GM23248 (cell line): ENCODE measurements around the gene TANGO6. TPM values are rescaled to one million over a fixed set of nuclear protein-coding genes. Genes with fewer than 3 reads are reported as not detected.

Experiments used
- DNase-seq: peaks from one replicate; pipeline ENCODE4 v3.0.0-alpha.2; 2015
- H2AFZ ChIP-seq: fragments of 200-600 bp; sonication (generic); 2 replicates; pipeline ENCODE4 v1.6.1; 2016; ENCODE audit warnings: antibody characterized with exemption
- H3F3A ChIP-seq: fragments of 200-600 bp; sonication (generic); 2 replicates; pipeline ENCODE4 v1.6.1; 2016; ENCODE audit warnings: mild to moderate bottlenecking, antibody characterized with exemption, mixed run types; ENCODE audit not compliant: insufficient read depth
- H3K27ac ChIP-seq: fragments of 200-600 bp; sonication (generic); 2 replicates; pipeline ENCODE4 v1.5.1; 2016; ENCODE audit warnings: mild to moderate bottlenecking
- H3K27me3 ChIP-seq: fragments of 200-600 bp; sonication (generic); replicated peaks from 2 replicates; pipeline ENCODE4 v1.6.1; 2016; ENCODE audit warnings: mild to moderate bottlenecking; ENCODE audit not compliant: insufficient read depth
- H3K36me3 ChIP-seq: fragments of 200-600 bp; sonication (generic); 2 replicates; pipeline ENCODE4 v1.6.1; 2016; ENCODE audit warnings: low read depth, mild to moderate bottlenecking
- H3K4me1 ChIP-seq: fragments of 200-600 bp; sonication (generic); 2 replicates; pipeline ENCODE4 v1.6.1; 2016; ENCODE audit warnings: mild to moderate bottlenecking; ENCODE audit not compliant: insufficient read depth
- H3K4me2 ChIP-seq: fragments of 200-600 bp; sonication (generic); one replicate; pipeline ENCODE4 v1.6.1; 2016; ENCODE audit warnings: mild to moderate bottlenecking; ENCODE audit not compliant: unreplicated experiment
- H3K4me3 ChIP-seq: fragments of 200-600 bp; sonication (generic); 2 replicates; pipeline ENCODE4 v1.5.1; 2016; ENCODE audit warnings: mild to moderate bottlenecking
- H3K79me2 ChIP-seq: fragments of 200-600 bp; sonication (generic); 2 replicates; pipeline ENCODE4 v1.6.1; 2016; ENCODE audit warnings: mild to moderate bottlenecking; ENCODE audit not compliant: insufficient read depth
- H3K9ac ChIP-seq: fragments of 200-600 bp; sonication (generic); 2 replicates; pipeline ENCODE4 v1.6.1; 2016; ENCODE audit warnings: mild to moderate bottlenecking
- H3K9me2 ChIP-seq: fragments of 200-600 bp; sonication (generic); 2 replicates; pipeline ENCODE4 v1.6.1; 2016; ENCODE audit warnings: mixed run types, mild to moderate bottlenecking, moderate library complexity; ENCODE audit not compliant: insufficient read depth
- H3K9me3 ChIP-seq: fragments of 200-600 bp; sonication (generic); one replicate; pipeline ENCODE4 v1.6.1; 2017; ENCODE audit warnings: low read depth
- H4K20me1 ChIP-seq: fragments of 200-600 bp; sonication (generic); 2 replicates; pipeline ENCODE4 v1.6.0; 2016; ENCODE audit not compliant: insufficient read depth
- EZH2 ChIP-seq: fragments of 200-600 bp; sonication (generic); IDR thresholded peaks from 2 replicates; pipeline ENCODE4 v1.6.1; 2018; ENCODE audit warnings: antibody characterized with exemption, mild to moderate bottlenecking; ENCODE audit not compliant: insufficient read depth, poor library complexity, severe bottlenecking
- EZH2phosphoT487 ChIP-seq: fragments of 200-600 bp; sonication (generic); IDR thresholded peaks from 2 replicates; pipeline ENCODE4 v1.6.1; 2018; ENCODE audit warnings: antibody characterized with exemption, moderate library complexity, mild to moderate bottlenecking, low read depth; ENCODE audit not compliant: insufficient read depth
- WGBS, 2 experiments: methylation state at CpG; one replicate each; pipeline ENCODE4 v1.1.6; 2015 to 2017; ENCODE audit warnings: low lambda C conversion rate in 2 of 2, low coverage in 1 of 2; ENCODE audit errors: missing lambda C conversion rate in 2 of 2; 5-methylcytosine and 5-hydroxymethylcytosine counted together
- in situ Hi-C: fragments of 300-500 bp; cut with MboI; formaldehyde crosslinking; loops from 2 replicates; pipeline ENCODE4 v1.15.0; 2020
- polyA plus RNA-seq: library from polyadenylated mRNA; unstranded; fragments of >200 nt; fragmentation: Nextera tagmentation; extraction: Ambion mirVana; gene quantifications from 2 replicates; pipeline ENCODE4 v1.2.1, GENCODE V29; 2016
- total RNA-seq: library from RNA; depleted of rRNA; stranded (reverse); fragments of >200 nt; shearing (Covaris generic); gene quantifications from 2 replicates; pipeline ENCODE4 v1.2.3, GENCODE V29; 2014

The TANGO6 gene
- total and polyA plus RNA-seq, 2 experiments from 2014 or later = 7.8 to 12.8 TPM

DNA sequence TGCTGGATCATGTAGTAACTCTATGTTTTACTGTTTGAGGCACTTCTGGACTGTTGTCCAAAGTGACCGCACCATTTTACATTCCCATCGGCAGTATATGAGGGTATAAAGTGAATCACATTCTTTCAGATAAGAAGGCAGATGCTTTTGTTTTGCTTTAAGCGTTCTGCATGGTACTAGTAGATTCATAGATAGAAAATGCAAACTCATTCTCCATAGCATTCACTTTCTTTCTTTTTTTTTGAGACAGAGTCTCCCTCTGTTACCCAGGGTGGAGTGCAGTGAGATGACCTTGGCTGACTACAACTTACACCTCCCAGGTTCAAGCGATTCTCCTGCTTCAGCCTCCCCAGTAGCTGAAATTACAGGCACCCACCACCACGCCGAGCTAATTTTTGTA lies 40.4 kb downstream of the TANGO6 start:
- Histone ChIP-seq H3K9me3 (no peaks in the 10 kb centered on the region), H3K4me1 (no peaks in the 10 kb centered on the region), H3K9me2 (no peaks in the 10 kb centered on the region), H3F3A (no peaks in the 10 kb centered on the region), H3K27ac (no peak overlapping the region), H3K36me3 (peaks cover 4% of the 10 kb centered on the region; the same call in 1 of the 2 replicates), H3K9ac (no peak overlapping the region), H2AFZ (no peak overlapping the region), H3K4me2 (no peak overlapping the region), H3K27me3 (no peaks in the 10 kb centered on the region), H3K79me2 (no peaks in the 10 kb centered on the region), H3K4me3 (no peak overlapping the region), H4K20me1 (no peaks in the 10 kb centered on the region)
- WGBS, 2 experiments = 97% methylated on average over 6 of the region's 6 CpGs
- in situ Hi-C loops = no loop called here
- DNase-seq = no peak
- TF ChIP-seq EZH2 (no peak), EZH2phosphoT487 (no peak)

DNA sequence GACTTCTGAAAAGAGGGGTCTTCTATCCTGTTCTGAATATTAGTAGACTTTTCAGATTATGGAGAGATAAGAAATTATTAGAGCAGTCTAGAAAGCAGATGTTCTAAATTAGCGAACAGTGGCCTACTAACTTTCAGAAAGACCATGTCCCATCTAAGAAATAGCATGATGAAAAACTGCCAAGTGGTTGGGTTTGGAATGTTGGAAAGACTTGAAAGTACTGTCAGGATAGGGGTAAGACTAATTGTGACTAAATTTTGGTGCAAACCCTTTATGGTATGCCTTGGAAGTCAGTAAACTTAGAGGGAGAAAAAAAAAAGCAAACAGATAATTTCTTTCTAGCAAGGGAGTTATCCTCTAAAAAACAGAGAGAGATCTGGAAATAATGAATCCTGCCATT lies 41.1 kb downstream of the TANGO6 start:
- H3K9me2 ChIP-seq = no peaks in the 10 kb centered on the region

DNA sequence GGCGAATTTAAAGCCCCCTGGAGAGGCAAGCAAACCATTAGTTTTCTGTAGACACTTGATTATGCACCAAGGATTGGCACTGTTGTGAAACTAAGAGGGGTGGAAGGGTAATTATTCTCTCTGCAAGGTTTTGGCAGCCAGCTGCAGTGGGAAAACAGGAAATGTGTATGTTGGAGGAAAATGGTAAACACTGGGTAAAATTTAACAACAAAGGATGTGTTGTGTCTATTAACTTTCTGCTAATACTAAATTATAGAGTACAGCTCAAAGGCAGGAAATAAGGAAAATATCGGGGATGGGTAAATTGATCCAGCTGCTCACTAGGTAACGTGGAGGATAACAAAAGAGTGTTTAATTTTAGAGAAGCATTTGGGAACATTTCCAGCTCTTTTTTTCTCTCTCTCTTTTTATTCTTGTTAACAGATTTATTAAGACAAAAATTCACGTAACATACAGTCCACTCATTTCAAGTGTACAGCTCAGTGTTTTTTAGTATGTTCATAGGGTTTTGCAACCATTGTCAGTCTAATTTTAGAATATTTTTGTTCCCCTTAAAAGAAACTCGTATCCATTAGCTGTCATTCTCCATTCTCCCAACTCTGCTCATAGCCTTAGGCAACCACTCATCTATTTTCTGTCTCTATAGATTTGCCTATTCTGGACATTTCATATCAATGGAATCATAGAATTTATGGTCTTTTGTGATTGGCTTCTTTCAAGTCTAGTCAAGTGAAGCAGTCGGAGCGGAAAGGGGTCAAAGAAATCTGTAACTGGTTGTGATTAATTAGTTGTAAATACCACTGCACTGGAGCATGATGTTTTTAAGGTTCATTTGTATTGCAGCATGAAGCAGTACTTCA lies 41.8 kb downstream of the TANGO6 start:
- Histone ChIP-seq H3F3A (no peaks in the 10 kb centered on the region), H3K9me2 (no peaks in the 10 kb centered on the region), H3K4me1 (no peaks in the 10 kb centered on the region), H3K27ac (no peak overlapping the region), H3K9me3 (no peaks in the 10 kb centered on the region), H3K36me3 (peaks cover 4% of the 10 kb centered on the region; the same call in 1 of the 2 replicates), H2AFZ (no peak overlapping the region), H3K4me2 (no peak overlapping the region), H3K79me2 (no peaks in the 10 kb centered on the region), H3K27me3 (no peaks in the 10 kb centered on the region), H3K4me3 (no peak overlapping the region), H3K9ac (no peak overlapping the region), H4K20me1 (no peaks in the 10 kb centered on the region)
- in situ Hi-C loops = no loop called here
- TF ChIP-seq EZH2 (no peak), EZH2phosphoT487 (no peak)
- DNase-seq = no peak
- WGBS, 2 experiments = 84% methylated on average over 7 of the region's 7 CpGs

More for the DNA sequence above, 41.1 kb downstream of the TANGO6 start:
- Histone ChIP-seq H3K9ac (no peak overlapping the region), H3K79me2 (no peaks in the 10 kb centered on the region), H3K4me3 (no peak overlapping the region), H3K36me3 (peaks cover 4% of the 10 kb centered on the region; the same call in 1 of the 2 replicates), H2AFZ (no peak overlapping the region), H3K4me1 (no peaks in the 10 kb centered on the region), H3F3A (no peaks in the 10 kb centered on the region), H3K27me3 (no peaks in the 10 kb centered on the region), H3K27ac (no peak overlapping the region), H3K9me3 (no peaks in the 10 kb centered on the region), H3K4me2 (no peak overlapping the region), H4K20me1 (no peaks in the 10 kb centered on the region)
- DNase-seq = no peak
- in situ Hi-C loops = no loop called here
- TF ChIP-seq EZH2phosphoT487 (no peak), EZH2 (no peak)
- WGBS, 2 experiments = 94 to 100% methylated on average over 1 of the region's 1 CpG

DNA sequence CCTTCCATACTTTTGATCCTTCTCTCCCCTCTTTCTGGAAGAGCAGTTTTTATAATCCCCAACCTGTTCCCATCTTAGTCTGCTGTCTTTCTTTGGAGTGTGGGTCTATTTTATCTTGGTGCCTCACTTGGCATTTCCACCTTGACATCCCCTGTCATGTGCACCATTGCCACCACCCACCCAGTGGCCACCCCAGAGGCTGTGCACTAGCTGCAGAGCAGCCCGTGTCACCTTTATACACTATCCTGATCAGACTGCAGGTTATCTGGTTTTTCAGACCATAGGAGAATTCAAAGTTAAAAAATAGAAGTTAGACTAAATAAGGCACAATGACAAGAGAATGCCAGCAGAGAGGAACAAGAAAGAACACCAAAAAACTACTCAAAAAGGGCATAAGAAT lies 43.8 kb downstream of the TANGO6 start:
- no peak for DNase-seq
- no peaks in the 10 kb centered on the region for H3K9me2 ChIP-seq
- H3K36me3 ChIP-seq = peaks cover 4% of the 10 kb centered on the region; the same call in 1 of the 2 replicates
- no peak overlapping the region for H3K4me3 ChIP-seq
- H3K4me2 ChIP-seq = no peak overlapping the region
- H3K27me3 ChIP-seq = no peaks in the 10 kb centered on the region
- in situ Hi-C loops = no loop called here
- H3K9me3 ChIP-seq = no peaks in the 10 kb centered on the region
- H3K9ac ChIP-seq = no peak overlapping the region
- H4K20me1 ChIP-seq = no peaks in the 10 kb centered on the region
- H3F3A ChIP-seq = no peaks in the 10 kb centered on the region
- TF ChIP-seq EZH2 (no peak), EZH2phosphoT487 (no peak)
- WGBS, 2 experiments = 91 to 97% methylated on average over 1 of the region's 1 CpG
- H3K4me1 ChIP-seq = no peaks in the 10 kb centered on the region
- H3K79me2 ChIP-seq = no peaks in the 10 kb centered on the region
- no peak overlapping the region for H3K27ac ChIP-seq
- no peak overlapping the region for H2AFZ ChIP-seq
